CD14-positive monocyte (primary cell): ENCODE data around the gene UBL5. TPM values are rescaled to one million over a fixed set of nuclear protein-coding genes. Genes with fewer than 3 reads are reported as not detected.

Source experiments
- DNase-seq, 3 donors: peaks; one replicate each; pipeline ENCODE4 v3.0.0-alpha.2; 2011 to 2022
- H2AFZ ChIP-seq: 2 replicates; pipeline ENCODE4 v1.6.0; 2012; ENCODE audit warnings: mild to moderate bottlenecking, low read depth, low read length, inconsistent platforms; ENCODE audit not compliant: insufficient read depth, poor library complexity, severe bottlenecking
- H3K27ac ChIP-seq, 2 donors: 1 replicate in 1 of 2; 2 replicates in 1 of 2; pipeline ENCODE4 v1.5.1; 2012 to 2013; ENCODE audit warnings: low read length in 2 of 2, control low read depth in 1 of 2, inconsistent platforms in 1 of 2, low read depth in 1 of 2, mild to moderate bottlenecking in 1 of 2
- H3K27me3 ChIP-seq, 2 donors: one replicate each; pipeline versions ENCODE4 v1.6.0 to v1.6.1; 2011 to 2013; ENCODE audit warnings: low read length in 2 of 2; ENCODE audit not compliant: control insufficient read depth in 2 of 2, insufficient read depth in 2 of 2
- H3K36me3 ChIP-seq, 2 donors: replicated peaks in 1 of 2; 1 replicate in 1 of 2; 2 replicates in 1 of 2; pipeline versions ENCODE4 v1.5.1 to v1.6.1; 2012 to 2013; ENCODE audit warnings: low read length in 2 of 2, control low read depth in 1 of 2, inconsistent platforms in 1 of 2, mild to moderate bottlenecking in 1 of 2; ENCODE audit not compliant: insufficient read depth in 2 of 2, control insufficient read depth in 1 of 2
- H3K4me1 ChIP-seq, 2 donors: 1 replicate in 1 of 2; 2 replicates in 1 of 2; pipeline versions ENCODE4 v1.5.1 to v1.6.1; 2012 to 2013; ENCODE audit warnings: low read length in 2 of 2, control low read depth in 1 of 2, inconsistent platforms in 1 of 2, mild to moderate bottlenecking in 1 of 2, moderate library complexity in 1 of 2; ENCODE audit not compliant: insufficient read depth in 2 of 2, control insufficient read depth in 1 of 2
- H3K4me2 ChIP-seq: replicated peaks from 2 replicates; pipeline ENCODE3; 2012; ENCODE audit warnings: low read length, moderate library complexity, mild to moderate bottlenecking; ENCODE audit not compliant: poor library complexity, severe bottlenecking; ENCODE audit errors: extremely low read depth
- H3K4me3 ChIP-seq, 3 experiments: fragments of 200-600 bp in 1 of 3; sonication (generic) in 1 of 3; replicated peaks in 1 of 3; 1 replicate in 2 of 3; 2 replicates in 1 of 3; pipeline ENCODE4 v1.5.1; 2011 to 2013; ENCODE audit warnings: low read length in 3 of 3, mild to moderate bottlenecking in 3 of 3, control low read depth in 2 of 3, low read depth in 2 of 3, inconsistent platforms in 1 of 3, moderate library complexity in 1 of 3
- H3K79me2 ChIP-seq: 2 replicates; pipeline ENCODE4 v1.6.0; 2012; ENCODE audit warnings: mild to moderate bottlenecking, control low read depth, inconsistent platforms, low read length, moderate library complexity; ENCODE audit not compliant: insufficient read depth
- H3K9ac ChIP-seq: 2 replicates; pipeline ENCODE4 v1.6.0; 2017; ENCODE audit warnings: low read length, mild to moderate bottlenecking; ENCODE audit not compliant: insufficient read depth, poor library complexity, severe bottlenecking
- H3K9me3 ChIP-seq, 2 donors: replicated peaks in 1 of 2; 1 replicate in 1 of 2; 2 replicates in 1 of 2; pipeline versions ENCODE4 v1.5.1 to v1.6.1; 2012 to 2013; ENCODE audit warnings: low read length in 2 of 2, control low read depth in 1 of 2; ENCODE audit not compliant: control insufficient read depth in 1 of 2, insufficient read depth in 1 of 2
- H4K20me1 ChIP-seq: 2 replicates; pipeline ENCODE4 v1.6.0; 2012; ENCODE audit warnings: mild to moderate bottlenecking, low read length, control low read depth, moderate library complexity; ENCODE audit not compliant: insufficient read depth
- H3K27ac Mint-ChIP-seq, 7 donors: one replicate each; pipeline ENCODE4 v1.8.0; 2020; ENCODE audit warnings: mild to moderate bottlenecking in 7 of 7, mixed read lengths in 7 of 7, moderate library complexity in 6 of 7, inconsistent platforms in 2 of 7
- H3K27me3 Mint-ChIP-seq, 3 donors: one replicate each; pipeline ENCODE4 v1.8.0; 2021 to 2022; ENCODE audit warnings: low read depth in 3 of 3, mild to moderate bottlenecking in 3 of 3, mixed read lengths in 3 of 3, moderate library complexity in 3 of 3, inconsistent platforms in 1 of 3
- H3K36me3 Mint-ChIP-seq, 2 donors: one replicate each; pipeline ENCODE4 v1.8.0; 2020; ENCODE audit warnings: mixed read lengths in 2 of 2, inconsistent platforms in 1 of 2, mild to moderate bottlenecking in 1 of 2
- H3K4me1 Mint-ChIP-seq: one replicate; pipeline ENCODE4 v1.8.0; 2020; ENCODE audit warnings: mild to moderate bottlenecking, mixed read lengths
- H3K4me3 Mint-ChIP-seq, 2 donors: one replicate each; pipeline ENCODE4 v1.8.0; 2020; ENCODE audit warnings: mild to moderate bottlenecking in 2 of 2, mixed read lengths in 2 of 2, moderate library complexity in 1 of 2
- H3K9me3 Mint-ChIP-seq, 7 donors: one replicate each; pipeline ENCODE4 v1.8.0; 2020 to 2022; ENCODE audit warnings: mixed read lengths in 7 of 7, mild to moderate bottlenecking in 6 of 7, moderate library complexity in 6 of 7, inconsistent platforms in 2 of 7
- WGBS: methylation state at CpG from one replicate; pipeline ENCODE4 v1.1.5; 2013; ENCODE audit warnings: missing lambda C conversion rate; ENCODE audit not compliant: insufficient coverage; 5-methylcytosine and 5-hydroxymethylcytosine counted together
- intact Hi-C, 2 donors: fragments of 100-400 bp; cut with micrococcal nuclease; formaldehyde crosslinking; loops; one replicate each; pipeline versions ENCODE4 v1.15.0 to v1.15.1; 2023
- polyA plus RNA-seq, 3 donors: library from polyadenylated mRNA; depleted of rRNA in 1 of 3; unstranded in 2 of 3; stranded (reverse) in 1 of 3; fragments of 300-500 nt in 2 of 3; fragments of >200 nt in 1 of 3; fragmentation: Illumina TruSeq in 2 of 3; gene quantifications; 1 replicate in 2 of 3; 2 replicates in 1 of 3; pipeline ENCODE4 v1.2.3, GENCODE V29; 2012 to 2021
- TF ChIP-seq, protein P1 (sequence below): fragments of 200-600 bp; IDR thresholded peaks from one replicate; pipeline ENCODE4 v1.8.0; 2022; ENCODE audit warnings: antibody characterized with exemption, mild to moderate bottlenecking

The UBL5 gene
- polyA plus RNA-seq, 3 donors, result 713 to 783 (median 728) TPM

DNA sequence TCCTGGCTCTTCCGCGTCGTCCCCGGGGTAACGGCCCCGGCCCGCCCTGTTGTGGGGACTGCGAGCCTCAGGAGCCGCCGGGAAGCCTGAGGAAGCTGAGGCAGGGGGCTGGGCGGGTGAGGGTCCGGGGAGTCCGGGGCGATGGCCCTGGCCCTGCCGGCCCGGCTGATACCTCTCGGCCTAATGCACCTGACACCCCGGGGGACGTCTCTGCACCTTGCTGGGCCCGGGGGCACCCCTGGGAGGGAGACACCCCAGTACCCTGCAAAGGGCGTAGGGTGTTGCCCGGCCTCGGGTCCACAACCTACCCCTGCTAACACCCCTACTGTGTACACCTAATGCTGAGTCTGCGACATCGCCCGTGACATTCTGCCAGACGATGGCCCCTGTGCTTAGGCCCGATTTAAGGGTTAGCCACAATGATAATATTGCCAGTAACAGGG lies 7.8 kb downstream of the UBL5 start:
- WGBS, result 3% methylated on average over 27 of the region's 28 CpGs
- DNase-seq, result no peak
- Histone ChIP-seq H4K20me1 (no peaks in the 10 kb centered on the region), H2AFZ (peak overlapping the region; percentile 83), H3K4me2 (peak overlapping the region; percentile 91), H3K27ac (peak overlapping the region in 1 of 2 donors; percentile 71), H3K79me2 (peaks cover 27% of the 10 kb centered on the region), H3K4me1 (peaks cover 11 to 14% of the 10 kb centered on the region in 2 donors), H3K36me3 (peaks cover 25 to 31% of the 10 kb centered on the region in 2 donors), H3K27me3 (no peaks in the 10 kb centered on the region), H3K9ac (peak overlapping the region; percentile 76), H3K9me3 (no peaks in the 10 kb centered on the region), H3K4me3 (peak overlapping the region; percentile 62 to 86 (median 64))
- H3K27me3 Mint-ChIP-seq, result peaks cover 0 to 2% (median 0%) of the 10 kb centered on the region in 3 donors
- peak overlapping the region in 5 of 7 donors; percentile 3 to 81 (median 58) for H3K27ac Mint-ChIP-seq
- peaks cover 0 to 3% (median 0%) of the 10 kb centered on the region in 7 donors for H3K9me3 Mint-ChIP-seq
- TF ChIP-seq, protein P1, sequence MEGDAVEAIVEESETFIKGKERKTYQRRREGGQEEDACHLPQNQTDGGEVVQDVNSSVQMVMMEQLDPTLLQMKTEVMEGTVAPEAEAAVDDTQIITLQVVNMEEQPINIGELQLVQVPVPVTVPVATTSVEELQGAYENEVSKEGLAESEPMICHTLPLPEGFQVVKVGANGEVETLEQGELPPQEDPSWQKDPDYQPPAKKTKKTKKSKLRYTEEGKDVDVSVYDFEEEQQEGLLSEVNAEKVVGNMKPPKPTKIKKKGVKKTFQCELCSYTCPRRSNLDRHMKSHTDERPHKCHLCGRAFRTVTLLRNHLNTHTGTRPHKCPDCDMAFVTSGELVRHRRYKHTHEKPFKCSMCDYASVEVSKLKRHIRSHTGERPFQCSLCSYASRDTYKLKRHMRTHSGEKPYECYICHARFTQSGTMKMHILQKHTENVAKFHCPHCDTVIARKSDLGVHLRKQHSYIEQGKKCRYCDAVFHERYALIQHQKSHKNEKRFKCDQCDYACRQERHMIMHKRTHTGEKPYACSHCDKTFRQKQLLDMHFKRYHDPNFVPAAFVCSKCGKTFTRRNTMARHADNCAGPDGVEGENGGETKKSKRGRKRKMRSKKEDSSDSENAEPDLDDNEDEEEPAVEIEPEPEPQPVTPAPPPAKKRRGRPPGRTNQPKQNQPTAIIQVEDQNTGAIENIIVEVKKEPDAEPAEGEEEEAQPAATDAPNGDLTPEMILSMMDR, result no peak
- peaks cover 20 to 37% of the 10 kb centered on the region in 2 donors for H3K36me3 Mint-ChIP-seq
- intact Hi-C loops, result loop anchor here in 1 of 2 donors (1.0 kb wide), 1 partner anchor 16 kb away; the partner anchor contains the start of gene FBXL12
- peaks cover 12% of the 10 kb centered on the region for H3K4me1 Mint-ChIP-seq
- H3K4me3 Mint-ChIP-seq, result peak overlapping the region; percentile 65 to 78

DNA sequence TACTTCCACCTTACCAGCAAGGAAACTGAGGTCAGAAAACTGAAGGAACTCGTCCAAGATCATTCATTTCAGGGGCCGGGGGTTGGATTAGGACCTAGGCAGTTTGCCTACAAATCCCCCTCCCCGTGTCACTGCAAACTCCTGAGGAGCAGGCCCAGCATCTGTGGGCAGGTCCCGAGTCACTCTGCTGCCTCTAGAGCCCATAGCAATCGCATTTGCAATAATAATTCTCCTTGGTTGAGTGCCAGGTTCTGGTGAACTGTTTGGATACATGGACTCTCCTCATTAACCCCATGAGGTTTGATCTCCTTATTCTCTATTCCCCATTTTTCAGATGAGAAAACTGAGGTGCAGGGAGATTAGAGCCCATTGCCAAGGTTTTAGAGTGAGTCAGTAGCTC lies 8.3 kb downstream of the UBL5 start:
- H3K9me3 Mint-ChIP-seq, result peaks cover 0 to 4% (median 0%) of the 10 kb centered on the region in 7 donors
- H3K27me3 Mint-ChIP-seq, result peaks cover 0 to 2% (median 0%) of the 10 kb centered on the region in 3 donors
- H3K4me2 ChIP-seq, result peak overlapping the region; percentile 91
- H3K4me1 Mint-ChIP-seq, result peaks cover 12% of the 10 kb centered on the region
- peak overlapping the region in 1 of 2 donors; percentile 71 for H3K27ac ChIP-seq
- no peaks in the 10 kb centered on the region for H3K9me3 ChIP-seq
- H3K79me2 ChIP-seq, result peaks cover 28% of the 10 kb centered on the region
- no peaks in the 10 kb centered on the region for H3K27me3 ChIP-seq
- H3K27ac Mint-ChIP-seq, result peak overlapping the region; percentile 4 to 81 (median 58)
- H4K20me1 ChIP-seq, result no peaks in the 10 kb centered on the region
- peak overlapping the region; percentile 65 to 78 for H3K4me3 Mint-ChIP-seq
- peak overlapping the region; percentile 83 for H2AFZ ChIP-seq
- H3K4me1 ChIP-seq, result peaks cover 11 to 14% of the 10 kb centered on the region in 2 donors
- H3K36me3 ChIP-seq, result peaks cover 30 to 33% of the 10 kb centered on the region in 2 donors
- intact Hi-C loops, result no loop called here
- TF ChIP-seq, protein P1, result no peak
- peak overlapping the region in 2 of 3 experiments; percentile 62 to 86 for H3K4me3 ChIP-seq
- DNase-seq, result no peak
- H3K36me3 Mint-ChIP-seq, result peaks cover 24 to 39% of the 10 kb centered on the region in 2 donors
- H3K9ac ChIP-seq, result peak overlapping the region; percentile 76
- 14% methylated on average over 2 of the region's 5 CpGs for WGBS
